ENCODE results near the gene ARHGAP6. TPM values are rescaled to one million over a fixed set of nuclear protein-coding genes. Genes with fewer than 3 reads are reported as not detected.

The ARHGAP6 gene
- total and polyA plus RNA-seq, 2 of the 13 experiments (the other 11 are each of a cell fraction or from before 2014, with no cell fraction given), result 0.11 TPM; not detected in 1

GRCh38 chrX:11352296-11352741, 313.4 kb downstream of the ARHGAP6 start:
- H3K27me3 ChIP-seq (ENCODE audit: control insufficient read depth in 1 of 2, insufficient read depth in 2 of 2, low read length in 2 of 2), result no peaks in the 10 kb centered on the region
- H3K9ac ChIP-seq (ENCODE audit: insufficient read depth, low read depth, low read length), result no peak overlapping the region
- DNase-seq (ENCODE audit: low spot score), result no peak
- no TSS peak for BruUV-seq (replicated peaks)
- H4K20me1 ChIP-seq (ENCODE audit: insufficient read depth, low read length), result no peaks in the 10 kb centered on the region
- ChIA-PET CTCF (ENCODE audit: low intra/inter-chr PET ratio, low total read pairs) (no interaction called here), POLR2A (no interaction called here)
- ATAC-seq, result no peak
- intact Hi-C loops (cut with micrococcal nuclease; ENCODE audit: unreplicated experiment), result no loop called here
- no peak for TF ChIP-seq FOXP4 (CRISPR knock-in tag; IDR thresholded peaks at IDR 0.05)
- TF ChIP-seq ZNF562 (CRISPR knock-in tag; IDR thresholded peaks at IDR 0.05; ENCODE audit: borderline replicate concordance), result no peak
- no peak for TF ChIP-seq ZFP36L2 (CRISPR knock-in tag; IDR thresholded peaks at IDR 0.05)
- no peak for TF ChIP-seq CBX5 (CRISPR knock-in tag; IDR thresholded peaks at IDR 0.05; ENCODE audit: borderline replicate concordance)
- TF ChIP-seq MIER3 (CRISPR knock-in tag; IDR thresholded peaks at IDR 0.05; ENCODE audit: borderline replicate concordance), result no peak
- no peak for TF ChIP-seq MTF1 (CRISPR knock-in tag; IDR thresholded peaks at IDR 0.05)
- TF ChIP-seq ZBTB10 (CRISPR knock-in tag; IDR thresholded peaks at IDR 0.05; ENCODE audit: borderline replicate concordance), result no peak
- no peak for TF ChIP-seq BATF2 (CRISPR knock-in tag; IDR thresholded peaks at IDR 0.05)
- H3K79me2 ChIP-seq (ENCODE audit: insufficient read depth, low read length), result no peaks in the 10 kb centered on the region
- no peak overlapping the region for H3K27ac ChIP-seq (ENCODE audit: extremely low read length, insufficient read depth, low read length)
- in situ Hi-C loops (cut with HindIII; ENCODE audit: extremely low pct_ligation_motif_present, low pct_unique_long_range_greater_than_20kb), result no loop called here
- H3K4me1 ChIP-seq (ENCODE audit: insufficient read depth, low read length), result no peaks in the 10 kb centered on the region
- no peaks in the 10 kb centered on the region for H3K9me3 ChIP-seq (ENCODE audit: low read length)
- H3K4me2 ChIP-seq (ENCODE audit: low read depth, low read length), result no peak overlapping the region
- no peak overlapping the region for H2AFZ ChIP-seq (ENCODE audit: low read length)
- no peaks in the 10 kb centered on the region for H3K36me3 ChIP-seq (replicated peaks in 1 of 2; ENCODE audit: control insufficient read depth in 1 of 2, insufficient read depth in 2 of 2, low read length in 2 of 2)
- no peak overlapping the region for H3K4me3 ChIP-seq (replicated peaks in 1 of 3; ENCODE audit: insufficient read depth in 1 of 3, low read depth in 2 of 3, low read length in 3 of 3)
- no peak for FAIRE-seq
- WGBS (ENCODE audit: low lambda C conversion rate), result no CpG with 5 or more reads among the region's 1 CpG

Measured in HepG2 (cell line).